Suppressor macrophage (primary cell): ENCODE measurements around the gene ATP8B1.
A peak's percentile ranks its signal among the peaks of the same experiment; 100 is the strongest.
"Not testable (repeated sequence)": the region's sequence is repeated elsewhere in the genome, so short reads cannot be mapped to it uniquely, and the experiment has no call there.

ENCODE experiments used
- DNase-seq, 4 experiments: peaks; one replicate each; pipeline ENCODE4 v3.0.0-alpha.2; 2020 to 2022

ATP8B1 gene

DNA sequence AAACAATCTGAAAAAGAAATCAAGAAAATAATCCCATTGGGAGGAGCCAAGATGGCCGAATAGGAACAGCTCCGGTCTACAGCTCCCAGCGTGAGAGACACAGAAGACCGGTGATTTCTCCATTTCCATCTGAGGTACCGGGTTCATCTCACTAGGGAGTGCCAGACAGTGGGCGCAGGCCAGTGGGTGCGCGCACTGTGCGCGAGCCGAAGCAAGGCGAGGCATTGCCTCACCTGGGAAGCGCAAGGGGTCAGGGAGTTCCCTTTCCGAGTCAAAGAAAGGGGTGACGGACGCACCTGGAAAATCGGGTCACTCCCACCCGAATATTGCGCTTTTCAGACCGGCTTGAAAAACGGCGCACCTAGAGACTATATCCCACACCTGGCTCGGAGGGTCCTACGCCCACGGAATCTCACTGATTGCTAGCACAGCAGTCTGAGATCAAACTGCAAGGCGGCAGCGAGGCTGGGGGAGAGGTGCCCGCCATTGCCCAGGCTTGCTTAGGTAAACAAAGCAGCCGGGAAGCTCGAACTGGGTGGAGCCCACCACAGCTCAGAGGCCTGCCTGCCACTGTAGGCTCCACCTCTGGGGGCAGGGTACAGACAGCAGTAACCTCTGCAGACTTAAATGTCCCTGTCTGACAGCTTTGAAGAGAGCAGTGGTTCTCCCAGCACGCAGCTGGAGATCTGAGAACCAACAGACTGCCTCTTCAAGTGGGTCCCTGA lies 83.7 kb downstream of the ATP8B1 start:
- not testable (repeated sequence) for DNase-seq

DNA sequence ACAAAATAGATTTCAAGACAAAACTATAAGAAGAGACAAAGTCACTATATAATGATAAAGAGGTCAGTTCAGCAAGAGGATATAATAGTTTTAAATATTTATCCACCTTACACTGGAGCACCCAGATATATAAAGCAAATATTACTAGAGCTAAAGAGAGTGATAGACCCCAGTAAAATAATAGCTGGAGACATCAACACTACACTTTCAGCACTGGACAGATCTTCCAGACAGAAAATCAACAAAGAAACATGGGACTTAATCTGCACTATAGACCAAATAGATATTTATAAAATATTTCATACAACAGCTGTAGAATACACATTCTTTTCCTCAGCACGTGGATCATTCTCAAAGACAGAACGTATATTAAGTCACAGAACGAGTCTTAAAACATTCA lies 86.6 kb downstream of the ATP8B1 start:
- DNase-seq, result no peak

DNA sequence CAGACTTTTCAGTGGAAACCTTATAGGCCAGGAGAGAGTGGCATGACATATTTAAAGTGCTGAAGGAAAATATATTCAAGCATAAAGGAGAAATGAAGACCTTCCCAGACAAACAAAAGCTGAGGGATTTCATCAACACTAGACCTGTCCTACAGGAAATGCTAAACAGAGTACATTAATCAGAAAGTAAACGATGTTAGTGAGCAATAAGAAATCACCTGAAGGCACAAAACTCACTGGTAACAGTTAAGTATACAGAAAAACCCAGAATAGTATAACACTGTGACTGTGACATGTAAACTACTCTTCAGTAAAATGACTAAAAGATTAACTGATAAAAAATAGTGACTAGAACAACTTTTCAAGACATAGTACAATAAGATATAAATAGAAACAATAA lies 87.4 kb downstream of the ATP8B1 start:
- no peak for DNase-seq

DNA sequence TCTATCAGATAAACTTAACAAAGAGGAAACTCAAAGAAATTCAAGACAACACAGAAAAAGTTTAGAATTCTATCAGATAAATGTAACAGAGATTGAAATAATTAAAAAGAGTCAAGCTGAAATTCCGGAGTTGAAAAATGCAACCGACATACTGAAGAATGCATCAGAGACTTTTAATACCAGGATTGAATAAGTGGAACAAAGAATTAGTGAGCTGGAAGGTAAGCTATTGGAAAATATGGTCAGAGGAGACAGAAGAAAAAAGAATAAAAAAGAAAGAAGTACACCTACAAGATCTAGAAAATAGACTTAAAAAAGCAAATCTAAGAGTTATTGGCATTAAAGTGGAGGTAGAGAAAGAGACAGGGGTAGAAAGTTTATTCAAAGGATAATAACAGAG lies 88.0 kb downstream of the ATP8B1 start:
- DNase-seq, result no peak

DNA sequence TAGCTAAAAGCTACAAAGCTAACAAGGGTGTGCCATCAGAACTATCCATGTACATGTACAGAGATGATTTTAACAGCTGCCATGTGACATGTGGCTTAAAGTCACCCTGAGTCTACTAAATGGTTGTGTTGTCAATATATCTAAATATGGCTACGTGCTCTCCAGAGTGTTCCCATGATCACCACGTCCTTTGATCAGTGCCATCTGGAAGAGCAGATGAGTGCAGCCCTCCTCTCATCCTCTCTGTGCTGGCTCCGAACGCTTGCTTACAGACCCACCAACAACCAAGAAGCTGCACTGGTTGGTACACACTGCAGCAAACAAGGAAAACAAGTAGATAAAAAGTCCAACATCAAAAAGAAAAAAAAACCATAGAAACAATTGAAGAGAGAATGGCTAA lies 92.9 kb downstream of the ATP8B1 start:
- no peak for DNase-seq

DNA sequence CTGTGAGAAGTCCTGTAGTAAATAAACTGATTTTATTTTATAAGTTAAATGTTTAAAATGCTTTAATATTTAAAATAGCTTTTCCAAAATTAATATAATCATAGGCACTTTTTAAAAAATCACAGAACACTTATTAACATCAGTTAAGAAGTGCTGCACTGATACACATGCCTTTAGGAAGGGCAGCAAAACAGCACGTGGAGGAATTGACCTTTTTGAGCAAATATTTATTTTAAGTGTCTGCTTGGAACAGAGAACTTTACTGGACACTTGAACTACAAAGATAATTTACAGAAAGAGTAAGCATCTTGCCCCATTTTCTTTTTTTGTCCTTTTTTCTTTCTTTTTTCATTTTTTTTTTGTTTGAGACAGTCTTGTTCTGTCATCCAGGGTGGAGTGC lies 93.8 kb downstream of the ATP8B1 start:
- no peak for DNase-seq

DNA sequence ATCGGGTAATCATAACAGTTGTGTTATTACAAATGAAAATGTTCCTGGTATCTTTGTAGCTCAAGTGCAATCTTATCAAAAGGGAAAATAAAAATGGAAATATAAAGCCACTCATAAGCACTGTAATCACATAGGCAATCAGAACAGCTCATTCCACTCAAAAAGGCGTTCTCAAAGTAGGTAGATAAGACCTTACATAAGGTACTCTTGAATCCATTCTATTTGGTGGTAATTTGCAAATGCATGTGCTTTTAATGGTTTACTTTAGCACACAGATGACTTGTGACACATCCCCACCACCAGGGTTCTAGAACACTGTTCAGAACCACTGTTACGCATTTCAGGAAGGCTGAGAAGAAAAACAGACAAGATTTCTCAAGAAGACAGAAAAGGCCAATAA lies 94.8 kb downstream of the ATP8B1 start:
- no peak for DNase-seq

DNA sequence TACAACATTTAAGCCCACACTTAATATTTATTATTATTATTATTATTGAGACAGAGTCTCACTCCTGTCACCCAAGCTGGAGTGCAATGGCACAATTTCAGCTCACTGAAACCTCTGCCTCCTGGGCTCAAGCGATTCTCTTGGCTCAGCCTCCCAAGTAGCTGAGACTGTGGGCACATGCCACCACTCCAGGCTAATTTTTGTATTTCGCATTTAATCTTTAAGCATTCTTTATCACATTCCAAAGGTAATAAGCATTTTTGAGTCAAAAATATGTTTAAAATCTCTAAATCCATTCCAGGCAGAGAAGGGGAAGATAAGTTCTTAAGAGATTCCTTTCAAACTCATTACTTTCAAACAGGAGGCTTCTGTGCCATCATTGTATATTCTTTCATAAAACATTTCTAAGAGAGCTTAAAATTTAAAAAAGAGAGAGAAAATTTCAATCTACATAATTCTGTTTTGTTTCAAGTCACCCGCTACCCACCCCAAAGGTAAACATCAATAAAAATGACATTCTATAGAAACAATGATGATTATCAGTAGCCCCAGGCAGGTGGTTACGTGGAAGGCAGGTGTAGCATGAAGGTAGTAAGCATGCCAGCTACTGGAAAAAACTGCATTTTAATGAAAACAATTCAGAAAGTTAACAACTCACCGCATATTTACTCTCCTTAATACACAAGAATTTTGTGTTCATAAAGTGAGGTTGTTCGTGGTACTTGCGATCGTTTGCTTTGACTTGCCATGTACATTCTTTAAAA lies 97.1 kb downstream of the ATP8B1 start:
- DNase-seq, result no peak

DNA sequence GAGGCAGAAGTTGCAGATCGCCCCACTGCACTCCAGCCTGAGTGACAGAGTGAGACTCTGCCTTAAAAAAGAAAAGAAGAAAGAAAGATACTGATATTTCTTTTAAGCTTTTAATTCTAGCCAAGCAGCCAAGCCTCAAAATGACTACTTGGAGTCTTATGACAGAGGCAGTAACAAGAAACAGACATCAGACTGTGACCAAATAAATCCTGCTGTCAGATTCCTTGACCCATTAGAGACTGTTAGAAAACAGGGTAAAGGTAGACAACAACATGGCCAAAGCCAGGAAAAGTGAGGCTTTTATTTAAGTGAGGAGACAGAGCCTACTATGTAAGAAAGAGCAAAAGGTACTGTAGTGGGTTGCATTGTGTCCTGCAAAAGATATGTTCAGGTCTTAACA lies 98.1 kb downstream of the ATP8B1 start:
- no peak for DNase-seq

DNA sequence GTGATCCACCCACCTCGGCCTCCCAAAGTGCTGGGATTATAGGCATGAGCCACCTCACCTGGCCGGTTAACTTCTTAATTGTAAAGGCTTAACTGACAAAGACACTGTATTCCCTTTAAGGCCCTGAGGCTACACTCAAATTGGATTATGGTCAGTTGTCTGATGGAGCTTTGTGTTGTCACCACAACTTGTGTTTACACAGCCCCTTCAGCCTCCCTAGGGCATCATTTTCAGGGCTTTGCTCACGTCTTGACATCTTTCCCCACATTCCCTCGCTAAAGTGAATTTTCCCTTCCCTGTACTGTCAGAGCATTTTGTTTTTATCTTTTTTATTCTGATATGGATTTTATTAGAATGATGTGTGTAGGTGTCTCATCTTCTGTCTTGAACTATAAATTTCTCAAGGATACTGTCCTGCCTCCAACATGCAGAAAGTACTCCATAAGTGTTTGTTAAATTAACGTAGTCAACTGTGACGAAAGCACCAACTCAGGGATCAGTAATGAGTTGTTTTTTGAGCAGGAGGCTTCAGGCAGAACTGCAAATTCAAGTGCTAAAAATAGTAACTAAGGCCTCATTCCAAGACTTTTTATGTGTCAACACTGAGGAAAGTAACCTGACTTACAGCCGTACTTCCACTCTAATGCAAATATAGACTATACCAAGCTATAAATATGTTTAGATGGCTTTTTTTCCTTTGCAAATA lies 104.4 kb downstream of the ATP8B1 start:
- no peak for DNase-seq

DNA sequence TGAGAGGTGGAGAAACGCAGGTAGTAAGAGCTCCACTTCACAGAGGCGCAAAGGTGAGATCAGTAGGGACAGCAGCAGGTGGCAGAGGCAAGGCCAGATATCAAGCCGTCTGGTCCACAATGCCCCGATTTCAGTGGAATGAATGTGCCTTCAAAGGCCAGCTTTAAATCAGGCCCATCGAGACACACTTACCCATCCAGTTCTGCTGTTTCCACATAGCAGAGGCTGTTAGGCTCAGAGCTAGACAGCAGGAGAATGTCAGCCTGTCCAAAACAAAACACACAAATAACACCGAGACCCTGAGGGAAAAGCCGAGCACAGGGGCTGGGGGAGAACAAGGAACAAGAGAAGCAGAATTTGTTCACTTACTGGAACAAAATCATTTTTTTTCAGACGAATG lies 105.7 kb downstream of the ATP8B1 start:
- DNase-seq, result no peak

DNA sequence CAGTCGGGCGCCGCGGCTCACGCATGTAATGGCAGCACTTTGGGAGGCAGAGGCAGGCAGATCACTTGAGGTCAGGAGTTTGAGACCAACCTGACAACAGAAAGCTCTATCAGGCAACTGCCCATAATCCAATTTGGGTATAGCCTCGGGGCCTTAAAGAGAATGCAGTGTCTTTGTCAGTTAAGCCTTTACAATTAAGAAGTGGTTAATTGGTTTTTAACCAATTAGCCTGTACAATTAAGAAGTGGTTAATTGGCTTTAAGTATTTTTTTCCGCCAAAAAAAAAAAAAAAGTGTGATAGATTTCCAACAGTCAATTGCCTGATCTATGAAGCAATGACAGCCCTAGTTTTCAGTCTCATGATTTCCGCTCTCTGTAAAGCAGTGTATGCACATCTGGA lies 106.8 kb downstream of the ATP8B1 start:
- DNase-seq, result no peak

DNA sequence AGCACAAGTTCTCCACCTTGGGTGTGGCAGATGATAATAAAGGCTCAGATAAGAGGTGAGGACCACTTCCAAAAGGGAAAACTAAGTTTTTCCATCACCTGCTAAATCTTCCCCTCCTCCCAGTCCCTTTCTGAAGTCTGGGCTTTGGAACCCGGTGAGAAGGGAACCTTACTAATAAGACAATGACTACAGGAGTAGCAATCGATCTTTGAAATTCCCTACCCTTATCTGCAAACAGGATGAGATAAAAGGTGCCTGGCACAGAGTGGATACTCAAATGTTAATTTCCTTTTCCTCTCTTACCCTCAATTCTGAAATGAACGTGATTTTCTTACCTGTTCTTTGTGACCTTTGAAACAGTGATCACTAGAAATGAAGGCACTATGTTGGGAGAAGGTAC lies 111.8 kb downstream of the ATP8B1 start:
- no peak for DNase-seq

DNA sequence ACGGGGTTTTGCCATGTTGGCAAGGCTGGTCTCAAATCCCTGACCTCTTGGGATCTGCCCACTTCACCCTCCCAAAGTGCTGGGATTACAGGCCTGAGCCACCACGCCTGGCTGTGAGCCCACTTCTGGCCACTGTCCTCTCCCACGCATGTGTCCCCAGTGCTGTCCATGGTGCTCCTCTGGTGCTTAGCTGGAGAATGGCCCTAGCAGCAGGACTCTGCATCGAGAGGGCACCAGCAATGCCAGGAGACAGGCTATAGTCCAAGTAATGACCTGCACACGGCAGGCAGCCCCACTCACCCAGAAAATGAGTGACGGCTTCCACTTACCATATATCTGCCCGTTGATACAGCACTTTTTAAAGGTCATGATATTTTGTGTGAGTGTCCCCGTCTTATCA lies 115.1 kb downstream of the ATP8B1 start:
- DNase-seq, result no peak

DNA sequence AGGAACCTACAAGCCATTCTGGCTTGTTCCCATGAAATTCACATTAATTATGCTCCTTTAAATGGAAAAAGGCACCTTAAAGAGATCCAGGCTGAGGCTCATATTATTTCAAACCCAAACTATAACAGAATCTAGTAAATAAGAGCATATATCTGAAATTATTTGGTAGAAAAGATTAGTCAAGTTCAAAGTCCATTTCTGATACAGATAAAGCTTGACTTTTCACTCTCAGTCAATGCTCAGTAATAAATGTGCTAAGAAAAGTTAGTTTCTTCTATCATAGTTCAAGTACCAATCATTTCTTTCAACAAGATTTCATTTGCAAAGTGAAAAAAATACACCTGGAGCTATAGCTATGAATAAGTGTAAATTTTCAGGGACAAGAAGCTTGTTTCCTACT lies 119.6 kb downstream of the ATP8B1 start:
- no peak for DNase-seq

DNA sequence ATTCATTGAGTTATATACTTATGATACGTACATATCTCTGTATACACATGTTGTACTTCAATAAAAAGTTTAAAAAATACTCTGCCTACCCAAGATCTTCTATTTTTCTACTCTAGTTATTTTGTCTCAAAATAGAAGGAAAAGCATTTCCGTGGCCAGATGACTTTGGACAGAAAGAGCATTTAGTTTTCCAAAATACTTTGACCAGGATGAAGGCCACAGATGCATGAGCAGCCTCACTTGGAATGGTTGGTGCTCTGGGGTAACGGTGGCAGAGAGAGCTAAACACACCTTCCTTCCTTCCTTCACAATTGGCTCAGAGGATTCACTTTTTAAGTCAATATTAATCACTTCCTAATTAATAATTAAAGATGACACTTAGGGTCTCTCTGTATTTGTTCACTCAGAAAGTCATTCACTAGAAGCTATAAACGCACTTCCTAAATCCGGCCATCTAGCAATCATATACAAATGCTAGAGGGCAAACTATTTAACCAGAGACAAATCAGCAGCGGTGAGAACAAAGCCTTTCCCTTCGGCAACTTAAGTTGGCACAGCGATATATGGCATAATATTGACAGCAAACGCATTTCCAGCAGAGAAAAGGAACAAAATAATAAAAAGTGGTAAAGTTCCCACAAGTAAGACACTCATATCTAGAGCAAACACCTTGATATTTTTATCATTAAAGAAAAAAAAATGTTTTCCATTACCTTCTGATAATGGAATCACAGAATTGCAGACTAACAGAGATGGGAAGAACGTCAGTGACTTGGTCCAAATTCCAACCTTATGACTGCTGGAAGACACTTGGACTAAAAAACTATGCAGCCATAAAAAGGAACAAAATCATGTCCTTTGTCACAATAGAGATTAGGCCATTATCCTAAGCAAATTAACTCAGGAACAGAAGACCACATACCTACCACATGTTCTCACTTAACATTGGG lies 125.6 kb downstream of the ATP8B1 start:
- no peak for DNase-seq

DNA sequence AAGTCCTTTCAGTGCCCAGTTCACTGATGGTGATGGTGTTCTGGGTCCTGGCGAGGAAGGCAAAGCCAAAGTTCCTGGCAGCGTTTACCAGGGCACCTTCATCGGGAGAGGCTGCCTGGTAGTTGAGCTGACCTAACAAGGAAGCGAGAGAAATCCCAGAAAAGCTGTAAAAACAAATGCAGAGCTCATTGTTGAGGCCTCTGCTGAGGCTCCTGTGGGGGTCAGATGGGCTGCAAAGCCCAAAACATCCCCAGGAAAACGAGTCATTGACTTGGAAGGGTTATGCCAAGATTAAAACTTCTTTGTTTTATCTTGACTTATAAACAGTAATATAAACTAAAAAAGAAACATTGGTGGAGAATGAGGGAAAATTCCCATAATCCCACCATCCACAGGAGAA lies 128.2 kb downstream of the ATP8B1 start:
- DNase-seq, result no peak

DNA sequence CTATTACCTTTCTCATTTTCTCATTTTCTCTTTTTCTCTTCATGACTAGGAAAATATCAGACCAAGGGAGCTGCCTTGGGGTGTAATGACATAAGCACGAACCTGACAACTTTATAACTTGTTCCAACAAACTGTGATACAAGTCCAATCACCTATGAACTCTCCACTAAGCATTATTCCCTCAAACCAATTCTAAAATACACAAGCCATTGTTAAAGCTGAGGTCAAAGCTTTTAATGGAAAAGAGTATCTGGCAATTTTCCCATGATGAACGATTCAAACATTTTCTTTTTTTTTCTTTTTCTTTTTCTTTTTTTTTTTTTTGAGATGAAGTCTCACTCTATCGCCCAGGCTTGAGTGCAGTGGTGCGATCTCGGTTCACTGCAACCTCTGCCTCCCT lies 133.1 kb downstream of the ATP8B1 start:
- DNase-seq, result no peak

DNA sequence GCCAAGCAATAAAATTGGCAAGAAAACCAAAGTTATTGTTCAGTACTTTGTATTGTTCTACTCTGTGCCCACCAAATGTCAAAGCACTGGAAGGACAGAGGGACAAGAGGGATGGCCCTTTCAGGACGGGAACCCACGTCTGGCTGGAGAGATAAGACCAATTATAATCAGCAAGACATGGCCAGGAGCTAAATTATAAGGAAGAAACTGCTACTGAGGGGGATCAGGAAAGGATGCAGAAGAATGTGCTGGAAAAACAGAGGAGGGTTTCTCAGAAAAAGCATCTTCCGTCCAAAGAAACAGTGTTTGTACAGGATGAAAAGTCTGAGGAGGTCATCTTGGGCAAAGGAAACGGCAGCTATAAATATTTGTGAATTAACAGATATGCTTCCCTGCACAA lies 135.1 kb downstream of the ATP8B1 start:
- DNase-seq, result no peak

DNA sequence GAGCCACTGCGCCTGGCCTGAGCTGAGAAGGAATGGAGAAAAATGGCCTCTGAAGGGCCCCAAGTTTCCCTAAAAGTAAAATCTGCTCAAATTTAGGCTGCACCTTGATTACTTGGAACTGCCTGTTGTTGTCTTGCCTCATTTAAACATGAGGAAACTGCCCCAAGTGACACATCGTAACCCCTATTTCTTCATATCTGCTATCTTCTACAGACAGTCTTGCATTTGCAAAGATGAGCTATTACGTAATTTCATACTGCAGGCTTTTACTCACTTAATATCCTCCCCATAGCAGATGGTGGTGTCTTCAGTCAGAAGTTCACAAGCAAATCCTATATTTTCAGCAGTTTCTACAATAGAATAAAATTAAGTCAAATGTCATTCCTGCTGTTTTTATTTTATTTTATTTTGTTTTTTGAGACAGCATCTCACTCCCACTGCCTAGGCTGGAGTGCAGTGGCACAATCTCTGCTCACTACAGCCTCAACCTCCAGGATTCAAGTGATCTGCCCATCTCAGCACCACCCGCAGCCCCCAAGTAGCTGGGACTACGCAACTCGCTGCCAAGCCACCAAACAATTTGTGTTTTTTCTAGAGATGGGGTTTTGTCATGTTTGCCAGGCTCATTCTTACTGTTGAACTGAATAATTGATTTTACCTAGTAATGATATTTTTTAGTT lies 136.2 kb downstream of the ATP8B1 start:
- peak; percentile 67 to 92 (median 78) for DNase-seq

DNA sequence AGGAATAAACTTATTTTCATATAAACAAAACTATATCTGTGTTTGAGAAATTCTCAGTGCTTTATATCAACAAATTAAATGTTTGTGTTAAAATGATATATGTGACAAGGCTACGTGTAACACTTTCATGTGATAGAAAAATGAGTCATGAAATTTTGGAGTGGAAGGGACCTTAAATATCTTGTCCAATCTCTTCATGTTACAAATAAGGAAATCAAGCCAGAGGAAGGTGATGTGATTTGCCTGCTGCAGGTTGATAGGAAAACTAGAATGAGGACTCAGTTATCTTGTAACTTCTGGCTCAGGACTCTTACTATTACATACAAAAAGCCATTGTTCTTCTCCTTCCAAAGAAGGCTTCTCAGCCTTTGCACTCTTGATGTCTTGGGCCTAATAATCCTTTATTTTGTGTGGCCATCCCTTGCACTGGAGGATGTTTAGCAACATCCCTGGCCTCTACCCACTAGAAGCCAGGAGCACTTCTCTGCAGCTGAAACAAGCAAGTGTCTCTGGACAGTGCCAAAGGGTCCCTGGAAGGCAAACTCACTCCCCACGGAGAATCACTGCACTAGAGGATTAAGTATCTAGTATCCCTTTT lies 138.4 kb downstream of the ATP8B1 start:
- peak in 3 of 4 experiments; percentile 3 to 14 (median 5) for DNase-seq

DNA sequence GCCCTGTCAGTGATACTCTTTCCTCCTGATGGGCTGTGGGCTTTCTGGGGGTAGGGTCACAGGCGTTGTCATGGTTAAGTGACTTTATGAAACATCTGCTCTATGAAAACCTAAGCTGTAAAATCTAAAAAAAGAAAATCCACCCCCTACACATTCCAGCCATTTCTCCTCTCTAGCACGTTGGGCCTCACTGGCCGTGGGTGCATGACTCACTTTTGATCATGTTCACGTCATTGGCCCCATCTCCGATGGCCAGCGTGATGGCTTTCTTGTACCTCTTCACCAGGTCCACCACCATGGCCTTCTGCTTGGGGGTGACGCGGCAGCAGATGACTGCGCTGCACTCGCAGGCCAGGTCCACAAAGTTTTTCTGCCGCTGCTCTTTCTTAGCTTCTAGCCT lies 142.2 kb downstream of the ATP8B1 start:
- no peak for DNase-seq
